ENCODE data around the gene LPCAT1. TPM values are rescaled to one million over a fixed set of nuclear protein-coding genes. Genes with fewer than 3 reads are reported as not detected.
"Not testable (repeated sequence)": the region's sequence is repeated elsewhere in the genome, so short reads cannot be mapped to it uniquely, and the experiment has no call there.

The LPCAT1 gene
- polyA plus RNA-seq, 4 donors: 50.5 to 56.4 (median 51.4) TPM

- DNase-seq (ENCODE audit: low read depth in 4 of 4, low spot score in 3 of 4): no peak
Observed at GRCh38 chr5:1541702-1542400, 18.1 kb upstream of the LPCAT1 start.

GRCh38 chr5:1540831-1541701, 17.3 kb upstream of the LPCAT1 start:
- DNase-seq (ENCODE audit: low read depth in 4 of 4, low spot score in 3 of 4): no peak

DNA sequence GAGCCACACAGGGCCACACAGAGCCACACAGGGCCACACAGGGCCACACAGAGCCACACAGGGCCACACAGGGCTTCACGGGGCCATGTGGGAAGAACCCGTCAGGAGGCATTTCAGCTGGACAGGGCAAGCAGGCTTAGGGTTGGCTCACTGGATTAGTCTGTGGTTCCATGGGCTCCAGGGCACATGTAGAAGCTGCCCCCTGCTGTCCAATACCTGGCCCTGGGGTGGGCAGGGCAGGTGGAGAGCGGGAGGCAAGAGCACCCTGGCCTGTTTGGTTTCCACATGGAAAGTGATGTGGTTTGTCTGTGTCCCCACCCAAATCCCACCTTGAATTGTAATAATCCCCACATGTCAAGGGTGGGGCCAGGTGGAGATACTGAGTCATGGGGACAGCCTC, 16.4 kb upstream of the LPCAT1 start:
- DNase-seq (ENCODE audit: low read depth in 4 of 4, low spot score in 3 of 4): no peak

- DNase-seq (ENCODE audit: low read depth in 4 of 4, low spot score in 3 of 4): not testable (repeated sequence)
Observed at GRCh38 chr5:1539393-1540161, 15.8 kb upstream of the LPCAT1 start.

DNA sequence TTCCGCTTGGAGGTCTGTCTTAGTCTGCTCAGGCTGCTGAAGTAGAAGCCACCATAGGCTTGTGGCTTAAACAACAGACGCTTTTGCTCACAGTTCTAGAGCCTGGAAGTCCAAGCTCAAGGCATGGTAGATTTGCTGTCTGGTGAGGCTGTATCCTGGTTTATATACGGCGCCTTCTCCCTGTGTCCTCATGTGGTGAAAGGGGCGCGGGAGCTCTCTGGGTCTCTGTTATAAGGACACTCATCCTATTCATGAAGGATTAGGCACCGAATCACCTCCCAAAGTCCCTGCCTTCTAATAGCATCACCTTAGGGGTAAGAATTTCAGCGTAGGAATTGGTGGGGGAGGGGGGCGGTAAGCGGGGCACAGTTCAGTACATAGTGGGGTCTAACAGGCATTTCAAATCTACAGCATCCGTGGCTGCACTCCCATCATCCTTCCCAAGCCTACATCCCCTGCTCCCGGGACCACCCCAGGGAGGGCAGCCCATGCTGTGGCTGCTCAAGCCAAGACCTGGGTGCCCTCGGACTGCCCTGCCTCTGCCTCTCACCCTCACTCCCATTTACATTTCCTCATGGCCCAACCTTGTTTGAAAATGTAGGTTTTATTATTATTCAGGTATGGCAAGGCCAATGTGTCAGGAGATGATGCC, 15.1 kb upstream of the LPCAT1 start:
- no peak for DNase-seq (ENCODE audit: low read depth in 4 of 4, low spot score in 3 of 4)

DNA sequence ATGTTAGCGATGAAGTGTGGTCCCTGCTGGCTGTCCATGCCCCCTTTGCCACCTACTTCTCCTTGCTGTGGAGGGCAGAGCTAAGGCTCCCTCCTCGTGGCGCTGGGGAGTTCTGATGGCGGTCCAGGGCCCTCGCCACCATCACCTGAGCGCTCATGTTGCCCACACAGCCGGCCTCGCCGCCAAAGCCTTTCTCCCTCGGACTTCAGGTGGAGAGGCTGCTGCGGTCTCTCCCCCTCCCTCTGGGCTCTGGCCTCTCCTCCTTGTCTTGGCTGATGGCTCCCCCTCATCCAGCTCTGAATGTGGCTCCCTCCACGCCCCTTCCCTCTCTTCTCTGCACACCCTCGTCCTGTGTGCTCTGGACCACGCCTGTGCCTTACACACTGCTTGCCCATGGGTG, 14.5 kb upstream of the LPCAT1 start:
- no peak for DNase-seq (ENCODE audit: low read depth in 4 of 4, low spot score in 3 of 4)

- DNase-seq (ENCODE audit: low read depth in 4 of 4, low spot score in 3 of 4): no peak
Observed at GRCh38 chr5:1537603-1538154, 13.9 kb upstream of the LPCAT1 start.

- DNase-seq (ENCODE audit: low read depth in 4 of 4, low spot score in 3 of 4): no peak
Observed at GRCh38 chr5:1536871-1537602, 13.3 kb upstream of the LPCAT1 start.

DNA sequence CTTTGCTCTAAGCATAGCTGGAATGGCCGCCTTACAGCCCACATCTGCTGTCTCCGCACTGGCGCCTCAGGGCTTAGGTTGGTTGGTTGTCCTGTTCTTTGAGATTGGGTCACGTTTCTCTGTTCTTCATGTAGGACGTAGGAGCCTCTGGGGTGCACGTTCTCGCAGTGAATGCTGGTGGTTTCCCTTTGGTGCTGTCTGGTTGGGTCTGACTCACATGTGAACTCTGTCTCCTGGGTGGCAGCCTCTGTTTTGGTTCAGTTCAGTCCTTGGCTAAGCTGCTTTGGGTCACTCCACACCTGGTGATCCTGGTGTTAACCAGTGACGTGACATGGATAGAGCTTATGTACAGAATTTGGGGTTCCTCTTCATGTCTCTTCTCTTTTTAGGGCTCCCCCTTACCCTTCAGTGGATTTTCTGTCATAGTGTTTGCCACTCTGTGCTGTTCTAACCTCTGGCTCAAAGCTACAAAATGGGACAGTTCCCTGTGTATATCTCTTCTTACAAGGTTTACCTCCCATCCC, 12.6 kb upstream of the LPCAT1 start:
- no peak for DNase-seq (ENCODE audit: low read depth in 4 of 4, low spot score in 3 of 4)

- no peak for DNase-seq (ENCODE audit: low read depth in 4 of 4, low spot score in 3 of 4)
Observed at GRCh38 chr5:1535646-1536045, 11.9 kb upstream of the LPCAT1 start.

GRCh38 chr5:1532384-1532783, 8.6 kb upstream of the LPCAT1 start:
- no peak for DNase-seq (ENCODE audit: low read depth in 4 of 4, low spot score in 3 of 4)

- DNase-seq (ENCODE audit: low read depth in 4 of 4, low spot score in 3 of 4): no peak
Observed at GRCh38 chr5:1529498-1529897, 5.7 kb upstream of the LPCAT1 start.

- no peak for DNase-seq (ENCODE audit: low read depth in 4 of 4, low spot score in 3 of 4)
Observed at GRCh38 chr5:1527533-1528205, 3.9 kb upstream of the LPCAT1 start.

DNA sequence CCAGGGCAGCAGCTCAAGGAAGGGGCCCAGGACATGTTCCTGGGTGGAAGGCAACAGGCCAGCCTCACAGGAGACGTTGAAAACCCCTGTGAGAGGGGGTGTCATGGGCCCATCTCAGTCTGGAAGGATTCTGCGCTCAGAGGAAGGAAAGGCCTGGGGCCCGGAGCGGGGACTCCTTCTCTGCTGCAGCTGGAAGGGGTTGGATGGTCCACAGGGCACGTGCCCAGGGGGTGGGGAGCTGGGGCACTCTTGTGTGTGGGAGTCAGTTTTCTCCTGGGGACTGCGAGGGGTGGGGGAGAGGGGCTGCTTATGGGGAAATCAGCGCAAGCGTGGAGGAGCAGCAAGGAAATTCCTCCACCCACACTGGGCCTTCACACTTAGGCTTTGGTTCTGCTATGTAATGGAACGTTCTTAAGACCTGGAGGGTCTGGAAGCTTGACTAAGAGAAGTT, 2.9 kb upstream of the LPCAT1 start:
- no peak for DNase-seq (ENCODE audit: low read depth in 4 of 4, low spot score in 3 of 4)

GRCh38 chr5:1526190-1526631, 2.5 kb upstream of the LPCAT1 start:
- no peak for DNase-seq (ENCODE audit: low read depth in 4 of 4, low spot score in 3 of 4)

- DNase-seq (ENCODE audit: low read depth in 4 of 4, low spot score in 3 of 4): no peak
Observed at GRCh38 chr5:1525624-1526189, 1.9 kb upstream of the LPCAT1 start.

DNA sequence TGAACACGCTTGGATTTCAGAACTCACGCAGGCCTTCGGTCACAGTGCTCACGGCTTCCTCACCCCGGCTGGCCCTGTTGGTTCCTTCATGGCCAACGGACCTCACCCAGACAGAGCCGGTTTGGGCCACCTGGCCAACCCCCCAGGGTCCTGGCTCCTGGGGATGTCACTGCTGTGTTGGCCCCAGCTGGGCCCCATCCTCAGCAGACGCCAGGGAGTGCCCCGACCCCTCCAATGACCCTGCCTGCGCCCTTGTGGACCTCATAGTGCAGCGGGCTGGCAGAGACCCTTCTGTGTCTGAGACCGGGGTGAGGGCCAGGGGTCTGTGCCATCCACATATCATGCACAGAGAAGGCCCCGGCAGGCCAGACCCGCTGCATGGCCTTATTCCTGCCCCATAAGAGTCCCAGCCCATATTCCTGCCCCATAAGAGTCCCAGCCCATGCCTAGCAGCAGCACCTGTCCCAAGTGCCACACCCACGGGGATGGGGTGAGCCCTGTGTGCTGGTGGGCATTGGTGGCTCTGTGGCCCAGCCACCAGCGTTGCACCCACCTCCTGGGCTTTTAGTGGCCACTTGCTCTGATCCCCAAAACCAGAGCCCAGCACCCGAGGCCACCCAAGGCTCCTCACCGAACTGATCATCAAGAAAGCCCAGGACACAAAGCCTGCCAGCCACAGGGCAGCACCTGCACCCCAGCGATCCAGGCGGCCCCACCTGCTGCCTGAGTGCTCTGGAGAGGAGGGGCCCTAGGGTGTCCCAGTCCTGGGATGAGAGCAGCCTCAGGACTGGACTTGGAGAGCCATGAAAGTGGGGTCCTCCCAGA, 1.3 kb upstream of the LPCAT1 start:
- DNase-seq (ENCODE audit: low read depth in 4 of 4, low spot score in 3 of 4): no peak

DNA sequence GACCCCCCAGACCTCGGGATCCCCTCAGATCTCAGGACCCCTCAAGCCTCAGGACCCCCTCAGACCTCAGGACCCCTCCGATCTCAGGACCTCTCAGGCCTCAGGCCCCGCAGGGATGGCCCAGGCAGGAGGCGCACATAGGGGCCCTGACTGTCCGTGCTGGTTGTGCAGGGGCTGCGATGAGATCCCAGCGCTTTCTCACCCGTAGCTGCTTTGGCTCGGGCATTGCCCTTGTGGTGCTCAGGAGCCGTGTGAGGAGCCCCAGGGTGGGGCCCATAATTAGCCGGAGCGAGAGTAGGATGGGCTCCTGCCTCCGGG, 680 bp upstream of the LPCAT1 start:
- no peak for DNase-seq (ENCODE audit: low read depth in 4 of 4, low spot score in 3 of 4)

Measured in left renal pelvis (tissue), 4 donors.